Parathyroid adenoma (tissue), 2 donors: ENCODE data around the gene JAK1.
"Not testable (repeated sequence)": the region's sequence is repeated elsewhere in the genome, so short reads cannot be mapped to it uniquely, and the experiment has no call there.

Experiments used
- H2AFZ ChIP-seq: fragments of 300-600 bp; sonication (generic); one replicate; pipeline ENCODE4 v1.7.0; 2017; ENCODE audit warnings: antibody characterized with exemption, mild to moderate bottlenecking
- H3K27ac ChIP-seq: fragments of 300-600 bp; sonication (generic); one replicate; pipeline ENCODE4 v1.7.0; 2017
- H3K27me3 ChIP-seq: fragments of 300-600 bp; sonication (generic); one replicate; pipeline ENCODE4 v1.7.0; 2017; ENCODE audit warnings: low read length; ENCODE audit not compliant: control insufficient read depth, insufficient read depth
- H3K36me3 ChIP-seq: fragments of 300-600 bp; sonication (generic); one replicate; pipeline ENCODE4 v1.7.0; 2017; ENCODE audit warnings: low read length; ENCODE audit not compliant: control insufficient read depth, insufficient read depth
- H3K4me1 ChIP-seq: fragments of 300-600 bp; sonication (generic); one replicate; pipeline ENCODE4 v1.7.0; 2017; ENCODE audit warnings: control low read depth
- H3K4me2 ChIP-seq: fragments of 300-600 bp; sonication (generic); one replicate; pipeline ENCODE4 v1.7.0; 2017; ENCODE audit warnings: low read length
- H3K4me3 ChIP-seq: fragments of 300-600 bp; sonication (generic); one replicate; pipeline ENCODE4 v1.7.0; 2017; ENCODE audit warnings: low read depth, low read length
- H3K79me2 ChIP-seq: fragments of 300-600 bp; sonication (generic); one replicate; pipeline ENCODE4 v1.7.0; 2017; ENCODE audit warnings: control low read depth
- H3K9ac ChIP-seq: fragments of 300-600 bp; sonication (generic); one replicate; pipeline ENCODE4 v1.7.0; 2017; ENCODE audit warnings: mild to moderate bottlenecking
- H3K9me3 ChIP-seq: fragments of 300-600 bp; sonication (generic); one replicate; pipeline ENCODE4 v1.7.0; 2017; ENCODE audit warnings: low read length; ENCODE audit not compliant: control insufficient read depth
- TF ChIP-seq, protein P1 (sequence below): fragments of 300-600 bp; sonication (generic); IDR thresholded peaks from one replicate; pipeline ENCODE4 v1.7.0; 2017; ENCODE audit warnings: antibody characterized with exemption, mild to moderate bottlenecking
- donor health status: primary hyperparathyroidism.

Gene JAK1

GRCh38 chr1:64920941-64921589 lies 45.3 kb downstream of the JAK1 start:
- Histone ChIP-seq H3K27me3 (no peaks in the 10 kb centered on the region), H3K27ac (no peak overlapping the region), H3K4me3 (no peak overlapping the region), H3K4me2 (no peak overlapping the region), H3K9me3 (no peaks in the 10 kb centered on the region), H3K36me3 (no peaks in the 10 kb centered on the region), H3K9ac (no peak overlapping the region), H3K79me2 (peaks cover 26% of the 10 kb centered on the region), H3K4me1 (no peaks in the 10 kb centered on the region), H2AFZ (no peak overlapping the region)
- TF ChIP-seq, protein P1, sequence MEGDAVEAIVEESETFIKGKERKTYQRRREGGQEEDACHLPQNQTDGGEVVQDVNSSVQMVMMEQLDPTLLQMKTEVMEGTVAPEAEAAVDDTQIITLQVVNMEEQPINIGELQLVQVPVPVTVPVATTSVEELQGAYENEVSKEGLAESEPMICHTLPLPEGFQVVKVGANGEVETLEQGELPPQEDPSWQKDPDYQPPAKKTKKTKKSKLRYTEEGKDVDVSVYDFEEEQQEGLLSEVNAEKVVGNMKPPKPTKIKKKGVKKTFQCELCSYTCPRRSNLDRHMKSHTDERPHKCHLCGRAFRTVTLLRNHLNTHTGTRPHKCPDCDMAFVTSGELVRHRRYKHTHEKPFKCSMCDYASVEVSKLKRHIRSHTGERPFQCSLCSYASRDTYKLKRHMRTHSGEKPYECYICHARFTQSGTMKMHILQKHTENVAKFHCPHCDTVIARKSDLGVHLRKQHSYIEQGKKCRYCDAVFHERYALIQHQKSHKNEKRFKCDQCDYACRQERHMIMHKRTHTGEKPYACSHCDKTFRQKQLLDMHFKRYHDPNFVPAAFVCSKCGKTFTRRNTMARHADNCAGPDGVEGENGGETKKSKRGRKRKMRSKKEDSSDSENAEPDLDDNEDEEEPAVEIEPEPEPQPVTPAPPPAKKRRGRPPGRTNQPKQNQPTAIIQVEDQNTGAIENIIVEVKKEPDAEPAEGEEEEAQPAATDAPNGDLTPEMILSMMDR = no peak

- H3K4me3 ChIP-seq, H3K9ac ChIP-seq, H3K4me1 ChIP-seq, H3K27ac ChIP-seq, H2AFZ ChIP-seq, H3K4me2 ChIP-seq, H3K27me3 ChIP-seq, H3K36me3 ChIP-seq, H3K9me3 ChIP-seq: not testable (repeated sequence)
- H3K79me2 ChIP-seq = peaks cover 14% of the 10 kb centered on the region
These were observed 47.2 kb downstream of the JAK1 start for GRCh38 chr1:64919120-64919519.

GRCh38 chr1:64917907-64918306 lies 48.4 kb downstream of the JAK1 start:
- H3K9ac ChIP-seq = no peak overlapping the region
- no peaks in the 10 kb centered on the region for H3K36me3 ChIP-seq
- no peak overlapping the region for H2AFZ ChIP-seq
- TF ChIP-seq, protein P1 = no peak
- peaks cover 16% of the 10 kb centered on the region for H3K79me2 ChIP-seq
- no peak overlapping the region for H3K4me3 ChIP-seq
- no peaks in the 10 kb centered on the region for H3K9me3 ChIP-seq
- H3K27me3 ChIP-seq = no peaks in the 10 kb centered on the region
- H3K27ac ChIP-seq = no peak overlapping the region
- no peak overlapping the region for H3K4me2 ChIP-seq
- H3K4me1 ChIP-seq = no peaks in the 10 kb centered on the region

GRCh38 chr1:64917328-64917861 lies 49.0 kb downstream of the JAK1 start:
- Histone ChIP-seq H3K4me1 (no peaks in the 10 kb centered on the region), H3K4me3 (no peak overlapping the region)
- TF ChIP-seq, protein P1 = no peak

GRCh38 chr1:64915381-64916274 lies 50.7 kb downstream of the JAK1 start:
- Histone ChIP-seq H3K4me3 (no peak overlapping the region), H3K27ac (no peak overlapping the region), H3K9ac (no peak overlapping the region), H3K9me3 (no peaks in the 10 kb centered on the region), H3K4me1 (no peaks in the 10 kb centered on the region), H3K36me3 (no peaks in the 10 kb centered on the region), H3K4me2 (no peak overlapping the region), H2AFZ (no peak overlapping the region), H3K79me2 (peaks cover 14% of the 10 kb centered on the region), H3K27me3 (no peaks in the 10 kb centered on the region)
- TF ChIP-seq, protein P1 = no peak

More at GRCh38 chr1:64917328-64917861, 49.0 kb downstream of the JAK1 start:
- no peak overlapping the region for H3K9ac ChIP-seq
- no peaks in the 10 kb centered on the region for H3K27me3 ChIP-seq
- no peak overlapping the region for H3K4me2 ChIP-seq
- H2AFZ ChIP-seq = no peak overlapping the region
- H3K9me3 ChIP-seq = no peaks in the 10 kb centered on the region
- peaks cover 16% of the 10 kb centered on the region for H3K79me2 ChIP-seq
- H3K36me3 ChIP-seq = no peaks in the 10 kb centered on the region
- H3K27ac ChIP-seq = no peak overlapping the region
